A549 (cell line): ENCODE results near the gene DCXR. TPM values are rescaled to one million over a fixed set of nuclear protein-coding genes. Genes with fewer than 3 reads are reported as not detected.

Experiments
- ATAC-seq, 2 experiments: fragments of 200-7000 bp in 1 of 2; fragments of >200 bp in 1 of 2; cut with Nextera tagmentation in 1 of 2; cut with Tn5 transposase in 1 of 2; 3 replicates each; pipeline versions ENCODE4 v1.8.0 to v1.9.1; 2018 to 2020; ENCODE audit warnings: mild to moderate bottlenecking in 1 of 2, moderate library complexity in 1 of 2
- CTCF ChIA-PET: fragments of 300-600 bp; sonication (Branson Sonifier 250); formaldehyde crosslinking; extraction: SDS; loops from one replicate; lab custom pipeline; 2021; ENCODE audit warnings: antibody characterized with exemption, inconsistent platforms; lab: Yijun Ruan, JAX
- POLR2A ChIA-PET: fragments of 350-600 bp; formaldehyde crosslinking; extraction: SDS; loops from one replicate; lab custom pipeline; 2021; ENCODE audit warnings: antibody characterized with exemption, inconsistent platforms; lab: Yijun Ruan, JAX
- DNase-seq, 2 experiments: peaks; one replicate each; pipeline versions ENCODE4 v3.0.0 to v3.0.0-alpha.2; 2011 to 2016; ENCODE audit warnings: low read depth in 1 of 2, low spot score in 1 of 2
- FAIRE-seq: peaks from 2 replicates; lab custom pipeline; 2011; peaks lifted over from hg19 to GRCh38; lab: Jason Lieb, UNC
- H3K27ac ChIP-seq, 2 experiments: fragments of >200 bp; sonication (Bioruptor Twin); formaldehyde crosslinking; 3 replicates each; pipeline ENCODE4 v1.5.1; 2016 to 2017
- H3K4me1 ChIP-seq: fragments of >200 bp; sonication (Bioruptor Twin); formaldehyde crosslinking; 3 replicates; pipeline ENCODE4 v1.6.1; 2016
- H3K4me2 ChIP-seq: fragments of >200 bp; sonication (Bioruptor Twin); formaldehyde crosslinking; 3 replicates; pipeline ENCODE4 v1.6.1; 2016
- H3K4me3 ChIP-seq: fragments of >200 bp; sonication (Bioruptor Twin); formaldehyde crosslinking; 3 replicates; pipeline ENCODE4 v1.5.1; 2016
- H3K9me3 ChIP-seq: fragments of >200 bp; sonication (Bioruptor Twin); formaldehyde crosslinking; 3 replicates; pipeline ENCODE4 v1.6.1; 2016
- CBX2 ChIP-seq: fragments of 200-600 bp; sonication (generic); IDR thresholded peaks from 2 replicates; pipeline ENCODE4 v1.6.1; 2016; ENCODE audit warnings: low read depth, mild to moderate bottlenecking, borderline replicate concordance
- EP300 ChIP-seq, 2 experiments: fragments of >200 bp; sonication (Bioruptor Twin); formaldehyde crosslinking; IDR thresholded peaks; 2 replicates in 1 of 2; 3 replicates in 1 of 2; pipeline ENCODE4 v1.6.1; 2016 to 2017
- HDAC2 ChIP-seq: fragments of 200-600 bp; sonication (generic); IDR thresholded peaks from 2 replicates; pipeline ENCODE4 v1.6.1; 2016
- HEYL ChIP-seq: fragments of 250-450 bp; sonication (Bioruptor Pico); IDR thresholded peaks from 2 replicates; pipeline ENCODE4 v1.8.0; 2021; ENCODE audit warnings: mild to moderate bottlenecking, moderate library complexity
- HOXA7 ChIP-seq: fragments of 250-450 bp; sonication (Bioruptor Pico); IDR thresholded peaks from 2 replicates; pipeline ENCODE4 v1.5.0; 2020; ENCODE audit warnings: mild to moderate bottlenecking, moderate library complexity
- MAFK ChIP-seq: fragments of 450-650 bp; IDR thresholded peaks from 2 replicates; pipeline ENCODE4 v1.6.1; 2014; ENCODE audit not compliant: partially characterized antibody
- NPAS2 ChIP-seq: fragments of 250-450 bp; sonication (Bioruptor Pico); IDR thresholded peaks from 2 replicates; pipeline ENCODE4 v1.8.0; 2022; ENCODE audit warnings: mild to moderate bottlenecking, moderate library complexity, borderline replicate concordance
- PHF8 ChIP-seq: fragments of 200-600 bp; sonication (generic); IDR thresholded peaks from 2 replicates; pipeline ENCODE4 v1.6.1; 2016; ENCODE audit warnings: low read depth, mild to moderate bottlenecking, antibody characterized with exemption, moderate library complexity, borderline replicate concordance
- POLR2A ChIP-seq: IDR thresholded peaks from 2 replicates; pipeline ENCODE4 v1.6.1; 2012; ENCODE audit warnings: mild to moderate bottlenecking, low read length
- RAD21 ChIP-seq, 2 experiments: fragments of >200 bp in 1 of 2; sonication (Bioruptor Twin) in 1 of 2; formaldehyde crosslinking in 1 of 2; IDR thresholded peaks in 1 of 2; conservative IDR thresholded peaks in 1 of 2; 2 replicates in 1 of 2; 3 replicates in 1 of 2; pipeline ENCODE4 v1.6.1; 2012 to 2018; ENCODE audit warnings: inconsistent platforms in 1 of 2
- SMC3 ChIP-seq: fragments of >200 bp; sonication (Bioruptor Twin); formaldehyde crosslinking; IDR thresholded peaks from 3 replicates; pipeline ENCODE4 v1.6.1; 2018; ENCODE audit warnings: inconsistent platforms
- ZC3H11A ChIP-seq: fragments of 450-650 bp; IDR thresholded peaks from 2 replicates; pipeline ENCODE4 v1.6.1; 2014; ENCODE audit warnings: antibody characterized with exemption, mild to moderate bottlenecking
- ZNF302 ChIP-seq: fragments of 250-450 bp; sonication (Bioruptor Pico); IDR thresholded peaks from 2 replicates; pipeline ENCODE4 v1.9.0; 2021; ENCODE audit warnings: inconsistent platforms, mild to moderate bottlenecking, moderate library complexity
- WGBS: methylation state at CpG from one replicate; pipeline ENCODE4 v1.1.6; 2017; ENCODE audit errors: missing lambda C conversion rate; 5-methylcytosine and 5-hydroxymethylcytosine counted together
- polyA plus RNA-seq, 4 experiments: library from polyadenylated mRNA; depleted of rRNA in 3 of 4; stranded (reverse); fragments of >200 nt; fragmentation: RNase III in 1 of 4; extraction: RNeasy Plus Mini Kit Qiagen cat#74134 plus additional on column Dnase treatment in 1 of 4; gene quantifications; 2 replicates in 3 of 4; 3 replicates in 1 of 4; pipeline ENCODE4 v1.2.3, GENCODE V29; 2011 to 2017
- TF ChIP-seq, protein P1 (sequence below): IDR thresholded peaks from 2 replicates; pipeline ENCODE4 v1.6.1; 2012; ENCODE audit warnings: low read depth, borderline replicate concordance
- TF ChIP-seq, protein P2 (sequence below): fragments of 250-450 bp; sonication (Bioruptor Pico); IDR thresholded peaks from 2 replicates; pipeline ENCODE4 v1.5.0; 2020; ENCODE audit warnings: low read depth, mild to moderate bottlenecking, moderate library complexity
- TF ChIP-seq, protein P3 (sequence below): fragments of 200-600 bp; sonication (generic); IDR thresholded peaks from 2 replicates; pipeline ENCODE4 v1.6.1; 2016; ENCODE audit warnings: antibody characterized with exemption, mild to moderate bottlenecking, moderate library complexity
- TF ChIP-seq, protein P4 (sequence below): IDR thresholded peaks from 2 replicates; pipeline ENCODE4 v1.6.1; 2012
- TF ChIP-seq, protein P5 (sequence below): fragments of 250-450 bp; sonication (Bioruptor Pico); IDR thresholded peaks from 2 replicates; pipeline ENCODE4 v1.5.0; 2021; ENCODE audit warnings: mild to moderate bottlenecking, moderate library complexity, borderline replicate concordance
- TF ChIP-seq, protein P6 (sequence below): fragments of 150-350 bp; IDR thresholded peaks from 2 replicates; pipeline ENCODE4 v1.6.1; 2014; ENCODE audit warnings: low read depth, mild to moderate bottlenecking, low read length

DCXR gene
- polyA plus RNA-seq, 2 of the 4 experiments (the other 2 are of a cell fraction): 39.3 to 70.7 TPM

DNA sequence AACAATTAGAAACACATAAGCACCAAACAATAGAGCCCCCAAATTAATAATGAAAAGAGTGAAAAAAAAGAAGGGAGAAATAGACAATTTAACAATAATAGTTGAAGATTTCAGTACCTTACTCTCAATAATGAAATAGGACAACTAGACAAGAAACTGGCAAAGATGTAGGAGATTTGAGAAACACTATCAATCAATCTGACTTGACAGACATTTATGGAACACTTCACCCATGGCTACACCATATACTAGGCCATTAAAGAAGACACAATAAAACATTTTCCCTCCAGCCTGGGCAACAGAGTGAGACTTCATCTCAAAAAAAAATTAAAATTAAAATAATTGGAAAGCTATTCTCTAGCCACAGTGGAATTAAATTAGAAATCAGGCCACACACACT, 33.1 kb upstream of the DCXR start:
- DNase-seq (no peak), ATAC-seq (no peak), FAIRE-seq (no peak)
- H3K27ac ChIP-seq: no peak overlapping the region
- peaks cover 6% of the 10 kb centered on the region for H3K4me1 ChIP-seq
- no peak overlapping the region for H3K4me3 ChIP-seq
- POLR2A ChIA-PET: interaction anchor here (0.7 to 0.8 kb wide), 2 partner anchors 24 to 28 kb away, joined by 3 read pairs; partner anchors contain the start of gene FASN
- H3K9me3 ChIP-seq: no peaks in the 10 kb centered on the region
- CTCF ChIA-PET: interaction anchor here (0.6 to 1.4 kb wide), 5 partner anchors 26 to 132 kb away, joined by 3 to 4 read pairs (median 3); no protein-coding TSS in a partner anchor
- no peak overlapping the region for H3K4me2 ChIP-seq
- TF ChIP-seq, protein P1, sequence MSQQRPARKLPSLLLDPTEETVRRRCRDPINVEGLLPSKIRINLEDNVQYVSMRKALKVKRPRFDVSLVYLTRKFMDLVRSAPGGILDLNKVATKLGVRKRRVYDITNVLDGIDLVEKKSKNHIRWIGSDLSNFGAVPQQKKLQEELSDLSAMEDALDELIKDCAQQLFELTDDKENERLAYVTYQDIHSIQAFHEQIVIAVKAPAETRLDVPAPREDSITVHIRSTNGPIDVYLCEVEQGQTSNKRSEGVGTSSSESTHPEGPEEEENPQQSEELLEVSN: no peak
- TF ChIP-seq ZC3H11A (no peak), ZNF302 (CRISPR knock-in tag) (no peak), PHF8 (no peak), RAD21 (conservative IDR thresholded peaks at IDR 0.05 in 1 of 2, IDR thresholded peaks at IDR 0.05 in 1 of 2) (no peak), CBX2 (no peak)
- TF ChIP-seq, protein P2, sequence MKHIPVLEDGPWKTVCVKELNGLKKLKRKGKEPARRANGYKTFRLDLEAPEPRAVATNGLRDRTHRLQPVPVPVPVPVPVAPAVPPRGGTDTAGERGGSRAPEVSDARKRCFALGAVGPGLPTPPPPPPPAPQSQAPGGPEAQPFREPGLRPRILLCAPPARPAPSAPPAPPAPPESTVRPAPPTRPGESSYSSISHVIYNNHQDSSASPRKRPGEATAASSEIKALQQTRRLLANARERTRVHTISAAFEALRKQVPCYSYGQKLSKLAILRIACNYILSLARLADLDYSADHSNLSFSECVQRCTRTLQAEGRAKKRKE: no peak
- TF ChIP-seq, protein P3, sequence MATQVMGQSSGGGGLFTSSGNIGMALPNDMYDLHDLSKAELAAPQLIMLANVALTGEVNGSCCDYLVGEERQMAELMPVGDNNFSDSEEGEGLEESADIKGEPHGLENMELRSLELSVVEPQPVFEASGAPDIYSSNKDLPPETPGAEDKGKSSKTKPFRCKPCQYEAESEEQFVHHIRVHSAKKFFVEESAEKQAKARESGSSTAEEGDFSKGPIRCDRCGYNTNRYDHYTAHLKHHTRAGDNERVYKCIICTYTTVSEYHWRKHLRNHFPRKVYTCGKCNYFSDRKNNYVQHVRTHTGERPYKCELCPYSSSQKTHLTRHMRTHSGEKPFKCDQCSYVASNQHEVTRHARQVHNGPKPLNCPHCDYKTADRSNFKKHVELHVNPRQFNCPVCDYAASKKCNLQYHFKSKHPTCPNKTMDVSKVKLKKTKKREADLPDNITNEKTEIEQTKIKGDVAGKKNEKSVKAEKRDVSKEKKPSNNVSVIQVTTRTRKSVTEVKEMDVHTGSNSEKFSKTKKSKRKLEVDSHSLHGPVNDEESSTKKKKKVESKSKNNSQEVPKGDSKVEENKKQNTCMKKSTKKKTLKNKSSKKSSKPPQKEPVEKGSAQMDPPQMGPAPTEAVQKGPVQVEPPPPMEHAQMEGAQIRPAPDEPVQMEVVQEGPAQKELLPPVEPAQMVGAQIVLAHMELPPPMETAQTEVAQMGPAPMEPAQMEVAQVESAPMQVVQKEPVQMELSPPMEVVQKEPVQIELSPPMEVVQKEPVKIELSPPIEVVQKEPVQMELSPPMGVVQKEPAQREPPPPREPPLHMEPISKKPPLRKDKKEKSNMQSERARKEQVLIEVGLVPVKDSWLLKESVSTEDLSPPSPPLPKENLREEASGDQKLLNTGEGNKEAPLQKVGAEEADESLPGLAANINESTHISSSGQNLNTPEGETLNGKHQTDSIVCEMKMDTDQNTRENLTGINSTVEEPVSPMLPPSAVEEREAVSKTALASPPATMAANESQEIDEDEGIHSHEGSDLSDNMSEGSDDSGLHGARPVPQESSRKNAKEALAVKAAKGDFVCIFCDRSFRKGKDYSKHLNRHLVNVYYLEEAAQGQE: no peak

DNA sequence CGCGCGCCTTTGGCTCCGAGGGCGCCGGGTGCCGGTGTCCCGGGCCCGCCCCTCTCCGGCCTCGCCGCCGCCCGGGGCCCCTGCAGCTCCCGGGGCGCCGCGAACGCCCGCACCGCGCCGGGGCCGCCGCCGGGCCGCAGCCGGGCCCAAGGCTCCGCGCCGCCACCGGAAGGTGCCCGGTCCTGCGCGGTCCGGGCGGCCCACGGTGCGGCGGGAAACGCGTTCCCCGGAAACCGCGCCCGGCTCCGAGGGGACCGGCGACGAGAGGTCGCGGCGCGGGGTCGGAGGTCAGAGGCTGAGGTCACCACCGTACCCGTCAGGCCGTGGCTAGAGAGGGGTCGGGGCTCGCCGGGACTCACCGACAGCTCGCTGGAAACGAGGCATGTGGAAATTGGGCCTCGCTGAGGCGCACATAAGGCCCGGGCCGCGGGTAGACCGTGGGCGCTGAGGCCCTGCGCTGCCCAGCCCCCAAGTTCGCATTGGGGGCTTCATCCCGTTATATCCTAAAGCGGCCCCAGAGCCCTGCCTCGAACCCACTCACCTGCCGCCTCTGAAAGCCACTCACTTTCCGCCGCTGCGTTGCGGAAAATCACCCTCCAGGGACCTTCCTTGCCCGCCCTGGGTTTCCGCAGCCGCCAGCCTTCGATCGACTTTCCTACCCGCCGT, 28.3 kb upstream of the DCXR start, which contains the start of gene DUS1L:
DUS1L (minus strand) TSS at position 167 of the 666 bp plus-strand sequence. CDS start 745 bp downstream, outside the sequence.
- FAIRE-seq (no peak), ATAC-seq (peak; percentile 52 to 65; a peak in 5 of 6 replicates), DNase-seq (peak; percentile 68 to 72)
- Histone ChIP-seq H3K4me1 (peaks cover 19% of the 10 kb centered on the region), H3K27ac (peak within 1 kb of the TSS; percentile 94 to 96), H3K9me3 (no peaks in the 10 kb centered on the region), H3K4me3 (peak within 1 kb of the TSS; percentile 94), H3K4me2 (peak within 1 kb of the TSS; percentile 99)
- POLR2A ChIA-PET: interaction anchor here (1.3 to 3.1 kb wide), 2 partner anchors 15 to 33 kb away, joined by 3 to 11 read pairs; partner anchors contain the start of gene FASN
- CTCF ChIA-PET: interaction anchor here (0.9 to 21.7 kb wide), 8 partner anchors 11 to 106 kb away, joined by 3 to 191 read pairs (median 8); partner anchors contain the start of genes DCXR, GPS1, NOTUM and RAC3
- 36% methylated on average over 34 of the region's 88 CpGs for WGBS
- TF ChIP-seq, protein P4, sequence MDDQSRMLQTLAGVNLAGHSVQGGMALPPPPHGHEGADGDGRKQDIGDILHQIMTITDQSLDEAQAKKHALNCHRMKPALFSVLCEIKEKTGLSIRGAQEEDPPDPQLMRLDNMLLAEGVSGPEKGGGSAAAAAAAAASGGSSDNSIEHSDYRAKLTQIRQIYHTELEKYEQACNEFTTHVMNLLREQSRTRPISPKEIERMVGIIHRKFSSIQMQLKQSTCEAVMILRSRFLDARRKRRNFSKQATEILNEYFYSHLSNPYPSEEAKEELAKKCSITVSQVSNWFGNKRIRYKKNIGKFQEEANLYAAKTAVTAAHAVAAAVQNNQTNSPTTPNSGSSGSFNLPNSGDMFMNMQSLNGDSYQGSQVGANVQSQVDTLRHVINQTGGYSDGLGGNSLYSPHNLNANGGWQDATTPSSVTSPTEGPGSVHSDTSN: 0 out of 2 replicates have a peak, but pooled peaks have one; percentile 75
- TF ChIP-seq POLR2A (peak; percentile 59), HDAC2 (no peak), SMC3 (0 out of 3 replicates have a peak, but pooled peaks have one; percentile 11), PHF8 (peak; percentile 74; the same call in 1 of the 2 replicates), MAFK (no peak), ZNF302 (CRISPR knock-in tag) (no peak), HEYL (CRISPR knock-in tag) (no peak), EP300 (IDR thresholded peaks at IDR 0.05) (no peak), NPAS2 (CRISPR knock-in tag) (no peak), ZC3H11A (0 out of 2 replicates have a peak, but pooled peaks have one; percentile 9), HOXA7 (CRISPR knock-in tag) (no peak)
- TF ChIP-seq, protein P1: no peak
- TF ChIP-seq, protein P5, sequence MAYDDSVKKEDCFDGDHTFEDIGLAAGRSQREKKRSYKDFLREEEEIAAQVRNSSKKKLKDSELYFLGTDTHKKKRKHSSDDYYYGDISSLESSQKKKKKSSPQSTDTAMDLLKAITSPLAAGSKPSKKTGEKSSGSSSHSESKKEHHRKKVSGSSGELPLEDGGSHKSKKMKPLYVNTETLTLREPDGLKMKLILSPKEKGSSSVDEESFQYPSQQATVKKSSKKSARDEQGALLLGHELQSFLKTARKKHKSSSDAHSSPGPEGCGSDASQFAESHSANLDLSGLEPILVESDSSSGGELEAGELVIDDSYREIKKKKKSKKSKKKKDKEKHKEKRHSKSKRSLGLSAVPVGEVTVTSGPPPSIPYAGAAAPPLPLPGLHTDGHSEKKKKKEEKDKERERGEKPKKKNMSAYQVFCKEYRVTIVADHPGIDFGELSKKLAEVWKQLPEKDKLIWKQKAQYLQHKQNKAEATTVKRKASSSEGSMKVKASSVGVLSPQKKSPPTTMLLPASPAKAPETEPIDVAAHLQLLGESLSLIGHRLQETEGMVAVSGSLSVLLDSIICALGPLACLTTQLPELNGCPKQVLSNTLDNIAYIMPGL: peak; percentile 50; the same call in 1 of the 2 replicates
- TF ChIP-seq, protein P6, sequence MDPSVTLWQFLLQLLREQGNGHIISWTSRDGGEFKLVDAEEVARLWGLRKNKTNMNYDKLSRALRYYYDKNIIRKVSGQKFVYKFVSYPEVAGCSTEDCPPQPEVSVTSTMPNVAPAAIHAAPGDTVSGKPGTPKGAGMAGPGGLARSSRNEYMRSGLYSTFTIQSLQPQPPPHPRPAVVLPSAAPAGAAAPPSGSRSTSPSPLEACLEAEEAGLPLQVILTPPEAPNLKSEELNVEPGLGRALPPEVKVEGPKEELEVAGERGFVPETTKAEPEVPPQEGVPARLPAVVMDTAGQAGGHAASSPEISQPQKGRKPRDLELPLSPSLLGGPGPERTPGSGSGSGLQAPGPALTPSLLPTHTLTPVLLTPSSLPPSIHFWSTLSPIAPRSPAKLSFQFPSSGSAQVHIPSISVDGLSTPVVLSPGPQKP: no peak
